GM12878 (cell line): ENCODE results near the gene LRRC4.

Experiments
- EZH2 ChIP-seq: IDR thresholded peaks from 2 replicates; pipeline ENCODE4 v1.6.1; 2012; ENCODE audit warnings: low read depth, mild to moderate bottlenecking, control low read depth, inconsistent platforms, low read length, borderline replicate concordance; ENCODE audit not compliant: control insufficient read depth
- POLR2A ChIP-seq: IDR thresholded peaks from 2 replicates; pipeline ENCODE4 v1.6.1; 2011; ENCODE audit warnings: low read depth, mild to moderate bottlenecking, low read length
- SIN3A ChIP-seq: IDR thresholded peaks from 2 replicates; pipeline ENCODE4 v1.6.1; 2012; ENCODE audit warnings: low read depth, low read length, improper control_type of control experiment
- SMC3 ChIP-seq: IDR thresholded peaks from 2 replicates; pipeline ENCODE4 v1.6.1; 2011; ENCODE audit warnings: low read length, improper control_type of control experiment, borderline replicate concordance
- TF ChIP-seq, protein P1 (sequence below), 3 experiments: IDR thresholded peaks in 2 of 3; conservative IDR thresholded peaks in 1 of 3; 2 replicates each; pipeline ENCODE4 v1.5.1; 2011; ENCODE audit warnings: low read depth in 3 of 3, low read length in 3 of 3, mild to moderate bottlenecking in 3 of 3, control low read depth in 2 of 3, moderate library complexity in 2 of 3, inconsistent platforms in 1 of 3, mixed read lengths in 1 of 3; ENCODE audit not compliant: control insufficient read depth in 2 of 3, insufficient read depth in 1 of 3; ENCODE audit errors: extremely low read depth in 1 of 3

DNA sequence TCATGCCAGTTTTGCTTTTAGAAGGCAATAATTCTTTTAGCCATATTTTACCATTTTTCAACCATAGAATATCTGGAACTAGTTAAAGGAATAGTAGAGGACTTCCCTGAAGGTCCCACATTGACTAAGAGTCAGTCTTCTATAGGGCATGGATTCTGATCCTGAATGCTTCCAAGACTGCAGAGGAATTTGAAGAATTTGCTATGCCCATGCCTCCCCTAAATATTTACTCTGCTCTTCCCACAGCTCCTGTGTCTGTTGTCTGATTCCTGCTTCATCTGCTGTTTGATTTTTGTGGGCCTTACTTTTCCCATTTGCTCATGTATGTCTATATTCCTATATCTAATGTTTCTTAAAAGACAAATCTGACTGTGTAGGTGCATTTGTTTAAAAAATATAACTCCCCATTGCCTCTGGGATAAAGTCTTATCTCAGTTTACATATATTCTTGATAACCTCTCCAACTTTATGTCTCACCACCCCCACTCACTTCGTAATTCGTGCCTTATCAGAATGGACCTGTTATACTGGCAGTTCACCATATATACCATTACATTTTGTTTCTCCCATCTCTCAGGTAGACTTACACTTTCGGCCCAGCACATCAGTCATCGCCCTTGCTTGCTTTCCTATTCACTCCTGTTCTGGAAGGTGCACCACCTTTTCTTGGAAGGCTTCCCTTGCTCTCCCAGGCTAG lies 33.9 kb downstream of the LRRC4 start:
- TF ChIP-seq SMC3 (no peak), POLR2A (no peak), SIN3A (no peak), EZH2 (no peak)
- TF ChIP-seq, protein P1, sequence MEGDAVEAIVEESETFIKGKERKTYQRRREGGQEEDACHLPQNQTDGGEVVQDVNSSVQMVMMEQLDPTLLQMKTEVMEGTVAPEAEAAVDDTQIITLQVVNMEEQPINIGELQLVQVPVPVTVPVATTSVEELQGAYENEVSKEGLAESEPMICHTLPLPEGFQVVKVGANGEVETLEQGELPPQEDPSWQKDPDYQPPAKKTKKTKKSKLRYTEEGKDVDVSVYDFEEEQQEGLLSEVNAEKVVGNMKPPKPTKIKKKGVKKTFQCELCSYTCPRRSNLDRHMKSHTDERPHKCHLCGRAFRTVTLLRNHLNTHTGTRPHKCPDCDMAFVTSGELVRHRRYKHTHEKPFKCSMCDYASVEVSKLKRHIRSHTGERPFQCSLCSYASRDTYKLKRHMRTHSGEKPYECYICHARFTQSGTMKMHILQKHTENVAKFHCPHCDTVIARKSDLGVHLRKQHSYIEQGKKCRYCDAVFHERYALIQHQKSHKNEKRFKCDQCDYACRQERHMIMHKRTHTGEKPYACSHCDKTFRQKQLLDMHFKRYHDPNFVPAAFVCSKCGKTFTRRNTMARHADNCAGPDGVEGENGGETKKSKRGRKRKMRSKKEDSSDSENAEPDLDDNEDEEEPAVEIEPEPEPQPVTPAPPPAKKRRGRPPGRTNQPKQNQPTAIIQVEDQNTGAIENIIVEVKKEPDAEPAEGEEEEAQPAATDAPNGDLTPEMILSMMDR (IDR thresholded peaks at IDR 0.05 in 2 of 3, conservative IDR thresholded peaks at IDR 0.05 in 1 of 3; ENCODE audit: control insufficient read depth in 2 of 3, extremely low read depth in 1 of 3, insufficient read depth in 1 of 3, low read depth in 3 of 3, low read length in 3 of 3): no peak
